ENCODE measurements around the gene ALG1.

The ALG1 gene

DNA sequence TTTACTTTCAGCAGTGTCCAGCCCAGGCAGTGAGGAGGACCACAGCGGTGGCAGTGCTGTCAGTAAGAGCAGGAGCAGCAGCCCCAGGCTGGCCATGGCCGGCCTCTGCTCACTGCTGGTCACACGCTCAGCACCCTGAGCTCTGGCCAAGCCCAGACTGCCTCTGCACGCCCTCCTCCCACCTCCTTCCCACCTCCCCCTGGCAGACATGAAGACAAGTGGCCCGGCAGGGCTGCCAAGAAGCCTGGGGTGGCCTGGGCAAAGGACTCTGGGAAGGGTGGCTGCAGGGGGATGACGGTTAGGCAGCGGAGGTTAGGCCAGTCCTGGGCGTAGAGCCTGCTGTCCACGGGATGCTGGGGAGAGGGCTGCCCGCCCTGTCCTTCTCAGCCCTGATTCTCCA is 5.8 kb upstream of the ALG1 start, which contains the start of gene C16orf89:
C16orf89 (minus strand) TSS at position 144 of the 400 bp plus-strand sequence; CDS start at position 96, 48 bp downstream.
- ATAC-seq = peak; percentile 12; the same call in 1 of the 3 replicates
- no peak for TF ChIP-seq CSDC2 (CRISPR knock-in tag; IDR thresholded peaks at IDR 0.05)
- no peak for TF ChIP-seq ZNF70 (CRISPR knock-in tag; IDR thresholded peaks at IDR 0.05)
- TF ChIP-seq, protein P1, sequence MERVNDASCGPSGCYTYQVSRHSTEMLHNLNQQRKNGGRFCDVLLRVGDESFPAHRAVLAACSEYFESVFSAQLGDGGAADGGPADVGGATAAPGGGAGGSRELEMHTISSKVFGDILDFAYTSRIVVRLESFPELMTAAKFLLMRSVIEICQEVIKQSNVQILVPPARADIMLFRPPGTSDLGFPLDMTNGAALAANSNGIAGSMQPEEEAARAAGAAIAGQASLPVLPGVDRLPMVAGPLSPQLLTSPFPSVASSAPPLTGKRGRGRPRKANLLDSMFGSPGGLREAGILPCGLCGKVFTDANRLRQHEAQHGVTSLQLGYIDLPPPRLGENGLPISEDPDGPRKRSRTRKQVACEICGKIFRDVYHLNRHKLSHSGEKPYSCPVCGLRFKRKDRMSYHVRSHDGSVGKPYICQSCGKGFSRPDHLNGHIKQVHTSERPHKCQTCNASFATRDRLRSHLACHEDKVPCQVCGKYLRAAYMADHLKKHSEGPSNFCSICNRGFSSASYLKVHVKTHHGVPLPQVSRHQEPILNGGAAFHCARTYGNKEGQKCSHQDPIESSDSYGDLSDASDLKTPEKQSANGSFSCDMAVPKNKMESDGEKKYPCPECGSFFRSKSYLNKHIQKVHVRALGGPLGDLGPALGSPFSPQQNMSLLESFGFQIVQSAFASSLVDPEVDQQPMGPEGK (CRISPR knock-in tag; IDR thresholded peaks at IDR 0.05; ENCODE audit: borderline replicate concordance) = no peak
- TF ChIP-seq, protein P2, sequence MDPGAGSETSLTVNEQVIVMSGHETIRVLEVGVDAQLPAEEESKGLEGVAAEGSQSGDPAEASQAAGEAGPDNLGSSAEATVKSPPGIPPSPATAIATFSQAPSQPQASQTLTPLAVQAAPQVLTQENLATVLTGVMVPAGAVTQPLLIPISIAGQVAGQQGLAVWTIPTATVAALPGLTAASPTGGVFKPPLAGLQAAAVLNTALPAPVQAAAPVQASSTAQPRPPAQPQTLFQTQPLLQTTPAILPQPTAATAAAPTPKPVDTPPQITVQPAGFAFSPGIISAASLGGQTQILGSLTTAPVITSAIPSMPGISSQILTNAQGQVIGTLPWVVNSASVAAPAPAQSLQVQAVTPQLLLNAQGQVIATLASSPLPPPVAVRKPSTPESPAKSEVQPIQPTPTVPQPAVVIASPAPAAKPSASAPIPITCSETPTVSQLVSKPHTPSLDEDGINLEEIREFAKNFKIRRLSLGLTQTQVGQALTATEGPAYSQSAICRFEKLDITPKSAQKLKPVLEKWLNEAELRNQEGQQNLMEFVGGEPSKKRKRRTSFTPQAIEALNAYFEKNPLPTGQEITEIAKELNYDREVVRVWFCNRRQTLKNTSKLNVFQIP (CRISPR knock-in tag; IDR thresholded peaks at IDR 0.05; ENCODE audit: borderline replicate concordance, low read depth) = no peak
- TF ChIP-seq ZFP30 (CRISPR knock-in tag; IDR thresholded peaks at IDR 0.05) = no peak
- TF ChIP-seq ARNTL (CRISPR knock-in tag; IDR thresholded peaks at IDR 0.05; ENCODE audit: borderline replicate concordance, low read depth) = no peak
- no peak for TF ChIP-seq ZNF565 (CRISPR knock-in tag; conservative IDR thresholded peaks at IDR 0.05; ENCODE audit: low read depth)
- TF ChIP-seq RARB (CRISPR knock-in tag; IDR thresholded peaks at IDR 0.05) = no peak
- TF ChIP-seq PPARA (CRISPR knock-in tag; IDR thresholded peaks at IDR 0.05; ENCODE audit: borderline replicate concordance) = no peak
- TF ChIP-seq GLIS3 (CRISPR knock-in tag; IDR thresholded peaks at IDR 0.05) = no peak
- TF ChIP-seq SNAI2 (CRISPR knock-in tag; IDR thresholded peaks at IDR 0.05) = no peak
- TF ChIP-seq, protein P3, sequence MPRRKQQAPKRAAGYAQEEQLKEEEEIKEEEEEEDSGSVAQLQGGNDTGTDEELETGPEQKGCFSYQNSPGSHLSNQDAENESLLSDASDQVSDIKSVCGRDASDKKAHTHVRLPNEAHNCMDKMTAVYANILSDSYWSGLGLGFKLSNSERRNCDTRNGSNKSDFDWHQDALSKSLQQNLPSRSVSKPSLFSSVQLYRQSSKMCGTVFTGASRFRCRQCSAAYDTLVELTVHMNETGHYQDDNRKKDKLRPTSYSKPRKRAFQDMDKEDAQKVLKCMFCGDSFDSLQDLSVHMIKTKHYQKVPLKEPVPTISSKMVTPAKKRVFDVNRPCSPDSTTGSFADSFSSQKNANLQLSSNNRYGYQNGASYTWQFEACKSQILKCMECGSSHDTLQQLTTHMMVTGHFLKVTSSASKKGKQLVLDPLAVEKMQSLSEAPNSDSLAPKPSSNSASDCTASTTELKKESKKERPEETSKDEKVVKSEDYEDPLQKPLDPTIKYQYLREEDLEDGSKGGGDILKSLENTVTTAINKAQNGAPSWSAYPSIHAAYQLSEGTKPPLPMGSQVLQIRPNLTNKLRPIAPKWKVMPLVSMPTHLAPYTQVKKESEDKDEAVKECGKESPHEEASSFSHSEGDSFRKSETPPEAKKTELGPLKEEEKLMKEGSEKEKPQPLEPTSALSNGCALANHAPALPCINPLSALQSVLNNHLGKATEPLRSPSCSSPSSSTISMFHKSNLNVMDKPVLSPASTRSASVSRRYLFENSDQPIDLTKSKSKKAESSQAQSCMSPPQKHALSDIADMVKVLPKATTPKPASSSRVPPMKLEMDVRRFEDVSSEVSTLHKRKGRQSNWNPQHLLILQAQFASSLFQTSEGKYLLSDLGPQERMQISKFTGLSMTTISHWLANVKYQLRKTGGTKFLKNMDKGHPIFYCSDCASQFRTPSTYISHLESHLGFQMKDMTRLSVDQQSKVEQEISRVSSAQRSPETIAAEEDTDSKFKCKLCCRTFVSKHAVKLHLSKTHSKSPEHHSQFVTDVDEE (CRISPR knock-in tag; IDR thresholded peaks at IDR 0.05) = no peak
- no peak for TF ChIP-seq ZNF8 (CRISPR knock-in tag; IDR thresholded peaks at IDR 0.05)
- TF ChIP-seq TOX (CRISPR knock-in tag; IDR thresholded peaks at IDR 0.05; ENCODE audit: borderline replicate concordance) = no peak

DNA sequence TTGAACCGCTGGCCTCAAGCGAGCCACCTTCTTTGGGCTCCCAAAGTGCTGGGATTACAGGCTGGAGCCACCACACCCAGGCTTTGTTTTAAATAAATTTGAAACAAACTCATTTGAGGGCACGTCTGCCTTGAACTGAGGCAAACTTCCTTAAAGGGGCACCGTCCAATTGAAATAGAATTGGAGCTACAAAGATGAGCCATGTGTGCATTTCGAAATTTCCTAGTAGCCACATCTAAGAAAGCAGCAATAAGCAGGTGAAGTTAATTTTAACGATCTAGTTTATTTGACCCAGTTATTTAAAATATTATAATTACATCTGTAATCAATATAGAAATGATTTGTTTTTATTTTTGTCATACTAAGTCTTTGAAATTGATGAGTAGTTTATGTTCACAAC is 5.1 kb upstream of the ALG1 start:
- ATAC-seq = no peak
- TF ChIP-seq ESRRG (CRISPR knock-in tag; IDR thresholded peaks at IDR 0.05) = no peak
- TF ChIP-seq, protein P1 (CRISPR knock-in tag; IDR thresholded peaks at IDR 0.05; ENCODE audit: borderline replicate concordance) = no peak
- no peak for TF ChIP-seq GLIS3 (CRISPR knock-in tag; IDR thresholded peaks at IDR 0.05)
- no peak for TF ChIP-seq BACH2 (CRISPR knock-in tag; IDR thresholded peaks at IDR 0.05; ENCODE audit: borderline replicate concordance)
- no peak for TF ChIP-seq RARB (CRISPR knock-in tag; IDR thresholded peaks at IDR 0.05)
- no peak for TF ChIP-seq ZNF565 (CRISPR knock-in tag; conservative IDR thresholded peaks at IDR 0.05; ENCODE audit: low read depth)
- TF ChIP-seq, protein P3 (CRISPR knock-in tag; IDR thresholded peaks at IDR 0.05) = no peak
- no peak for TF ChIP-seq ZFP3 (CRISPR knock-in tag; IDR thresholded peaks at IDR 0.05)
- TF ChIP-seq PPARA (CRISPR knock-in tag; IDR thresholded peaks at IDR 0.05; ENCODE audit: borderline replicate concordance) = no peak
- no peak for TF ChIP-seq ZC3H10 (CRISPR knock-in tag; IDR thresholded peaks at IDR 0.05)
- TF ChIP-seq TCF4 (CRISPR knock-in tag; IDR thresholded peaks at IDR 0.05; ENCODE audit: borderline replicate concordance) = no peak
- no peak for TF ChIP-seq CSDC2 (CRISPR knock-in tag; IDR thresholded peaks at IDR 0.05)
- TF ChIP-seq ARNTL (CRISPR knock-in tag; IDR thresholded peaks at IDR 0.05; ENCODE audit: borderline replicate concordance, low read depth) = no peak
- TF ChIP-seq, protein P4, sequence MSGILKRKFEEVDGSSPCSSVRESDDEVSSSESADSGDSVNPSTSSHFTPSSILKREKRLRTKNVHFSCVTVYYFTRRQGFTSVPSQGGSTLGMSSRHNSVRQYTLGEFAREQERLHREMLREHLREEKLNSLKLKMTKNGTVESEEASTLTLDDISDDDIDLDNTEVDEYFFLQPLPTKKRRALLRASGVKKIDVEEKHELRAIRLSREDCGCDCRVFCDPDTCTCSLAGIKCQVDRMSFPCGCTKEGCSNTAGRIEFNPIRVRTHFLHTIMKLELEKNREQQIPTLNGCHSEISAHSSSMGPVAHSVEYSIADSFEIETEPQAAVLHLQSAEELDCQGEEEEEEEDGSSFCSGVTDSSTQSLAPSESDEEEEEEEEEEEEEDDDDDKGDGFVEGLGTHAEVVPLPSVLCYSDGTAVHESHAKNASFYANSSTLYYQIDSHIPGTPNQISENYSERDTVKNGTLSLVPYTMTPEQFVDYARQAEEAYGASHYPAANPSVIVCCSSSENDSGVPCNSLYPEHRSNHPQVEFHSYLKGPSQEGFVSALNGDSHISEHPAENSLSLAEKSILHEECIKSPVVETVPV (CRISPR knock-in tag; IDR thresholded peaks at IDR 0.05) = no peak
- TF ChIP-seq ZNF8 (CRISPR knock-in tag; IDR thresholded peaks at IDR 0.05) = no peak
- TF ChIP-seq, protein P5, sequence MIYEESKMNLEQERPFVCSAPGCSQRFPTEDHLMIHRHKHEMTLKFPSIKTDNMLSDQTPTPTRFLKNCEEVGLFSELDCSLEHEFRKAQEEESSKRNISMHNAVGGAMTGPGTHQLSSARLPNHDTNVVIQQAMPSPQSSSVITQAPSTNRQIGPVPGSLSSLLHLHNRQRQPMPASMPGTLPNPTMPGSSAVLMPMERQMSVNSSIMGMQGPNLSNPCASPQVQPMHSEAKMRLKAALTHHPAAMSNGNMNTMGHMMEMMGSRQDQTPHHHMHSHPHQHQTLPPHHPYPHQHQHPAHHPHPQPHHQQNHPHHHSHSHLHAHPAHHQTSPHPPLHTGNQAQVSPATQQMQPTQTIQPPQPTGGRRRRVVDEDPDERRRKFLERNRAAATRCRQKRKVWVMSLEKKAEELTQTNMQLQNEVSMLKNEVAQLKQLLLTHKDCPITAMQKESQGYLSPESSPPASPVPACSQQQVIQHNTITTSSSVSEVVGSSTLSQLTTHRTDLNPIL (CRISPR knock-in tag; IDR thresholded peaks at IDR 0.05; ENCODE audit: low read depth) = no peak
- TF ChIP-seq ZNF70 (CRISPR knock-in tag; IDR thresholded peaks at IDR 0.05) = no peak
- no peak for TF ChIP-seq ZFP30 (CRISPR knock-in tag; IDR thresholded peaks at IDR 0.05)
- no peak for TF ChIP-seq ISL1 (CRISPR knock-in tag; IDR thresholded peaks at IDR 0.05)
- TF ChIP-seq TOX (CRISPR knock-in tag; IDR thresholded peaks at IDR 0.05; ENCODE audit: borderline replicate concordance) = no peak

Data from SK-N-SH treated with all-trans-retinoic acid at 6 μM for 48 hours (cell line).